Neural cell (in vitro differentiated cells): ENCODE data around the gene KIRREL2. TPM values are rescaled to one million over a fixed set of nuclear protein-coding genes. Genes with fewer than 3 reads are reported as not detected.

Experiments used
- H2AFZ ChIP-seq: fragments of 200-600, 300-800 bp; sonication (generic), shearing (Covaris generic); 2 replicates; pipeline ENCODE4 v1.6.0; 2014; ENCODE audit warnings: low read depth, mild to moderate bottlenecking, antibody characterized with exemption, low read length, moderate library complexity
- H3F3A ChIP-seq: fragments of 200-600 bp; shearing (Covaris generic); 2 replicates; pipeline ENCODE4 v1.6.1; 2016; ENCODE audit warnings: mild to moderate bottlenecking, moderate library complexity, mixed read lengths, antibody characterized with exemption, low read length; ENCODE audit not compliant: insufficient read depth, poor library complexity, severe bottlenecking
- H3K27ac ChIP-seq: fragments of 200-600, 300-800 bp; sonication (generic), shearing (Covaris generic); 2 replicates; pipeline ENCODE4 v1.5.1; 2014; ENCODE audit warnings: mild to moderate bottlenecking, low read length, moderate library complexity
- H3K27me3 ChIP-seq: fragments of 300-800, 200-600 bp; sonication (generic), shearing (Covaris generic); 2 replicates; pipeline ENCODE4 v1.6.0; 2014; ENCODE audit warnings: mild to moderate bottlenecking, low read depth, low read length, moderate library complexity; ENCODE audit not compliant: insufficient read depth
- H3K36me3 ChIP-seq: fragments of 300-800, 200-600 bp; sonication (generic), shearing (Covaris generic); 2 replicates; pipeline ENCODE4 v1.5.1; 2014; ENCODE audit warnings: mild to moderate bottlenecking, antibody characterized with exemption, low read length, moderate library complexity; ENCODE audit not compliant: insufficient read depth
- H3K4me2 ChIP-seq: fragments of 300-800, 200-600 bp; sonication (generic), shearing (Covaris generic); 2 replicates; pipeline ENCODE4 v1.6.0; 2014; ENCODE audit warnings: mild to moderate bottlenecking, low read length
- H3K4me3 ChIP-seq: fragments of 300-800, 200-600 bp; sonication (generic), shearing (Covaris generic); 2 replicates; pipeline ENCODE4 v1.5.1; 2014; ENCODE audit warnings: mild to moderate bottlenecking, low read length, moderate library complexity
- H3K79me2 ChIP-seq: fragments of 200-600 bp; shearing (Covaris generic); replicated peaks from 2 replicates; pipeline ENCODE4 v1.6.0; 2014; ENCODE audit warnings: mild to moderate bottlenecking, low read length, moderate library complexity; ENCODE audit not compliant: insufficient read depth
- H3K9ac ChIP-seq: fragments of 300-800, 200-600 bp; sonication (generic), shearing (Covaris generic); 2 replicates; pipeline ENCODE4 v1.6.1; 2016; ENCODE audit warnings: mild to moderate bottlenecking, low read length, mixed read lengths
- H3K9me2 ChIP-seq: fragments of 200-600 bp; shearing (Covaris generic); 2 replicates; pipeline ENCODE4 v1.6.1; 2016; ENCODE audit warnings: mild to moderate bottlenecking, low read length, mixed read lengths; ENCODE audit not compliant: insufficient read depth
- H3K9me3 ChIP-seq: fragments of 200-600, 300-800 bp; sonication (generic), shearing (Covaris generic); 2 replicates; pipeline ENCODE4 v1.6.1; 2016; ENCODE audit warnings: mild to moderate bottlenecking, mixed run types, low read length, moderate library complexity, mixed read lengths
- H4K20me1 ChIP-seq: fragments of 200-600 bp; shearing (Covaris generic); 2 replicates; pipeline ENCODE4 v1.6.1; 2016; ENCODE audit warnings: mild to moderate bottlenecking, mixed run types; ENCODE audit not compliant: insufficient read depth
- CTCF ChIP-seq: fragments of 450-650 bp; IDR thresholded peaks from 2 replicates; pipeline ENCODE4 v1.5.1; 2014; ENCODE audit warnings: antibody characterized with exemption, mild to moderate bottlenecking, moderate library complexity; ENCODE audit not compliant: poor library complexity, severe bottlenecking
- EP300 ChIP-seq: fragments of 450-650 bp; conservative IDR thresholded peaks from 2 replicates; pipeline ENCODE4 v1.6.1; 2014; ENCODE audit warnings: antibody characterized with exemption, mild to moderate bottlenecking, moderate library complexity; ENCODE audit not compliant: poor library complexity, severe bottlenecking
- EZH2 ChIP-seq: fragments of 200-600, 300-800 bp; shearing (Covaris generic), sonication (generic); IDR thresholded peaks from 2 replicates; pipeline ENCODE4 v1.6.1; 2014; ENCODE audit warnings: antibody characterized with exemption, low read length, borderline replicate concordance, mild to moderate bottlenecking; ENCODE audit not compliant: insufficient read depth, poor library complexity, severe bottlenecking
- MXI1 ChIP-seq: fragments of 450-650 bp; conservative IDR thresholded peaks from 2 replicates; pipeline ENCODE4 v1.6.1; 2014; ENCODE audit warnings: antibody characterized with exemption, mild to moderate bottlenecking; ENCODE audit not compliant: poor library complexity, severe bottlenecking
- POLR2AphosphoS5 ChIP-seq: IDR thresholded peaks from 2 replicates; pipeline ENCODE4 v1.6.1; 2012
- RAD21 ChIP-seq: fragments of 450-650 bp; conservative IDR thresholded peaks from 2 replicates; pipeline ENCODE4 v1.6.1; 2014; ENCODE audit warnings: antibody characterized with exemption, mild to moderate bottlenecking, moderate library complexity
- SMC3 ChIP-seq: fragments of 450-650 bp; conservative IDR thresholded peaks from 2 replicates; pipeline ENCODE4 v1.6.1; 2014; ENCODE audit warnings: antibody characterized with exemption, mild to moderate bottlenecking, moderate library complexity; ENCODE audit not compliant: poor library complexity
- TAF1 ChIP-seq: IDR thresholded peaks from 2 replicates; pipeline ENCODE4 v1.6.1; 2012; ENCODE audit warnings: low read depth
- polyA plus RNA-seq: library from polyadenylated mRNA; depleted of rRNA; stranded (reverse); fragments of >200 nt; gene quantifications from 2 replicates; pipeline ENCODE4 v1.2.3, GENCODE V29; 2014
- TF ChIP-seq, protein P1 (sequence below): IDR thresholded peaks from 2 replicates; pipeline ENCODE4 v1.6.1; 2012; ENCODE audit warnings: borderline replicate concordance

KIRREL2 gene
- polyA plus RNA-seq, 1 donor from 2014 or later = 0.79 TPM

- H3K9me2 ChIP-seq = no peaks in the 10 kb centered on the region
- no peaks in the 10 kb centered on the region for H3K27me3 ChIP-seq
- no peak overlapping the region for H3K27ac ChIP-seq
- H3K9ac ChIP-seq = no peak overlapping the region
- peaks cover 18% of the 10 kb centered on the region for H3K79me2 ChIP-seq
- no peak for TF ChIP-seq RAD21
- TF ChIP-seq, protein P1, sequence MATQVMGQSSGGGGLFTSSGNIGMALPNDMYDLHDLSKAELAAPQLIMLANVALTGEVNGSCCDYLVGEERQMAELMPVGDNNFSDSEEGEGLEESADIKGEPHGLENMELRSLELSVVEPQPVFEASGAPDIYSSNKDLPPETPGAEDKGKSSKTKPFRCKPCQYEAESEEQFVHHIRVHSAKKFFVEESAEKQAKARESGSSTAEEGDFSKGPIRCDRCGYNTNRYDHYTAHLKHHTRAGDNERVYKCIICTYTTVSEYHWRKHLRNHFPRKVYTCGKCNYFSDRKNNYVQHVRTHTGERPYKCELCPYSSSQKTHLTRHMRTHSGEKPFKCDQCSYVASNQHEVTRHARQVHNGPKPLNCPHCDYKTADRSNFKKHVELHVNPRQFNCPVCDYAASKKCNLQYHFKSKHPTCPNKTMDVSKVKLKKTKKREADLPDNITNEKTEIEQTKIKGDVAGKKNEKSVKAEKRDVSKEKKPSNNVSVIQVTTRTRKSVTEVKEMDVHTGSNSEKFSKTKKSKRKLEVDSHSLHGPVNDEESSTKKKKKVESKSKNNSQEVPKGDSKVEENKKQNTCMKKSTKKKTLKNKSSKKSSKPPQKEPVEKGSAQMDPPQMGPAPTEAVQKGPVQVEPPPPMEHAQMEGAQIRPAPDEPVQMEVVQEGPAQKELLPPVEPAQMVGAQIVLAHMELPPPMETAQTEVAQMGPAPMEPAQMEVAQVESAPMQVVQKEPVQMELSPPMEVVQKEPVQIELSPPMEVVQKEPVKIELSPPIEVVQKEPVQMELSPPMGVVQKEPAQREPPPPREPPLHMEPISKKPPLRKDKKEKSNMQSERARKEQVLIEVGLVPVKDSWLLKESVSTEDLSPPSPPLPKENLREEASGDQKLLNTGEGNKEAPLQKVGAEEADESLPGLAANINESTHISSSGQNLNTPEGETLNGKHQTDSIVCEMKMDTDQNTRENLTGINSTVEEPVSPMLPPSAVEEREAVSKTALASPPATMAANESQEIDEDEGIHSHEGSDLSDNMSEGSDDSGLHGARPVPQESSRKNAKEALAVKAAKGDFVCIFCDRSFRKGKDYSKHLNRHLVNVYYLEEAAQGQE = no peak
- no peak for TF ChIP-seq EZH2
- TF ChIP-seq MXI1 = no peak
- TF ChIP-seq EP300 = no peak
- TF ChIP-seq CTCF = no peak
- no peak for TF ChIP-seq SMC3
- no peak for TF ChIP-seq POLR2AphosphoS5
- TF ChIP-seq TAF1 = no peak
- H4K20me1 ChIP-seq = no peaks in the 10 kb centered on the region
- no peaks in the 10 kb centered on the region for H3K9me3 ChIP-seq
- no peak overlapping the region for H3K4me3 ChIP-seq
- H3F3A ChIP-seq = no peaks in the 10 kb centered on the region
- no peak overlapping the region for H2AFZ ChIP-seq
- no peak overlapping the region for H3K4me2 ChIP-seq
- no peaks in the 10 kb centered on the region for H3K36me3 ChIP-seq
Measured at GRCh38 chr19:35872180-35872579, 15.5 kb downstream of the KIRREL2 start.

- Histone ChIP-seq H3F3A (no peaks in the 10 kb centered on the region), H3K27ac (no peak overlapping the region), H3K9me2 (no peaks in the 10 kb centered on the region), H3K9ac (no peak overlapping the region), H3K27me3 (no peaks in the 10 kb centered on the region), H3K9me3 (no peaks in the 10 kb centered on the region), H3K79me2 (peaks cover 18% of the 10 kb centered on the region), H3K36me3 (no peaks in the 10 kb centered on the region), H3K4me2 (no peak overlapping the region), H3K4me3 (no peak overlapping the region), H2AFZ (no peak overlapping the region), H4K20me1 (no peaks in the 10 kb centered on the region)
- TF ChIP-seq SMC3 (no peak), MXI1 (no peak), EP300 (no peak), RAD21 (no peak), TAF1 (no peak), CTCF (no peak), POLR2AphosphoS5 (no peak), EZH2 (no peak)
- TF ChIP-seq, protein P1 = no peak
Measured at GRCh38 chr19:35874392-35874930, 17.8 kb downstream of the KIRREL2 start.
